Endodermal cell (in vitro differentiated cells): ENCODE data around the gene SCN11A. TPM values are rescaled to one million over a fixed set of nuclear protein-coding genes. Genes with fewer than 3 reads are reported as not detected.

Experiments used
- DNase-seq: peaks from one replicate; pipeline ENCODE4 v3.0.0-alpha.2; 2017
- H3K27ac ChIP-seq: 2 replicates; pipeline ENCODE4 v1.5.1; 2013; ENCODE audit warnings: mild to moderate bottlenecking, low read depth, low read length, moderate library complexity
- H3K27me3 ChIP-seq: 2 replicates; pipeline ENCODE4 v1.6.1; 2013; ENCODE audit warnings: mild to moderate bottlenecking, low read length, moderate library complexity; ENCODE audit not compliant: insufficient read depth, control insufficient read depth, poor library complexity, severe bottlenecking
- H3K36me3 ChIP-seq: 2 replicates; pipeline ENCODE4 v1.7.0; 2013; ENCODE audit warnings: mild to moderate bottlenecking, low read length, moderate library complexity; ENCODE audit not compliant: control insufficient read depth, insufficient read depth
- H3K4me1 ChIP-seq: one replicate; pipeline ENCODE4 v1.7.0; 2013; ENCODE audit warnings: low read length; ENCODE audit not compliant: control insufficient read depth, insufficient read depth
- H3K4me3 ChIP-seq: 2 replicates; pipeline ENCODE4 v1.5.1; 2013; ENCODE audit warnings: mild to moderate bottlenecking, low read length, moderate library complexity
- H3K9ac ChIP-seq: 2 replicates; pipeline ENCODE4 v1.6.1; 2013; ENCODE audit warnings: mild to moderate bottlenecking, low read length, moderate library complexity; ENCODE audit not compliant: poor library complexity, severe bottlenecking; ENCODE audit errors: extremely low read depth
- H3K9me3 ChIP-seq: 2 replicates; pipeline ENCODE4 v1.6.1; 2013; ENCODE audit warnings: mild to moderate bottlenecking, low read length, moderate library complexity; ENCODE audit not compliant: control insufficient read depth
- H3K27ac Mint-ChIP-seq: 2 replicates; pipeline ENCODE4 v1.8.0; 2020; ENCODE audit warnings: mixed read lengths
- H3K27me3 Mint-ChIP-seq: 2 replicates; pipeline ENCODE4 v1.8.0; 2021; ENCODE audit warnings: mild to moderate bottlenecking, mixed read lengths; ENCODE audit not compliant: insufficient read depth
- H3K36me3 Mint-ChIP-seq: 2 replicates; pipeline ENCODE4 v1.8.0; 2020; ENCODE audit warnings: low read depth, mixed read lengths
- H3K4me1 Mint-ChIP-seq: 2 replicates; pipeline ENCODE4 v1.8.0; 2020; ENCODE audit warnings: mixed read lengths
- H3K4me3 Mint-ChIP-seq: 2 replicates; pipeline ENCODE4 v1.8.0; 2020; ENCODE audit warnings: mild to moderate bottlenecking, moderate library complexity, mixed read lengths
- H3K9me3 Mint-ChIP-seq: 2 replicates; pipeline ENCODE4 v1.8.0; 2020; ENCODE audit warnings: mild to moderate bottlenecking, mixed read lengths
- CTCF ChIP-seq: fragments of 200-600 bp; sonication (generic); conservative IDR thresholded peaks from 2 replicates; pipeline ENCODE4 v1.5.0; 2021; ENCODE audit warnings: antibody characterized with exemption, mild to moderate bottlenecking
- WGBS, 2 experiments: methylation state at CpG; one replicate each; pipeline versions ENCODE4 v1.1.5 to v1.1.7; 2013; ENCODE audit warnings: missing lambda C conversion rate in 2 of 2, mixed read lengths in 1 of 2; ENCODE audit not compliant: insufficient coverage in 1 of 2, insufficient read length in 1 of 2; 5-methylcytosine and 5-hydroxymethylcytosine counted together
- total RNA-seq, 2 donors: library from RNA; stranded (reverse); fragmentation: NEBNext Ultra II Directional in 1 of 2; extraction: Animal tissue kit (Norgen Biotek cat#: 25700) in 1 of 2; gene quantifications; 2 replicates in 1 of 2; 3 replicates in 1 of 2; pipeline ENCODE4 v1.2.1, GENCODE V29; 2021

Gene SCN11A
- total RNA-seq, 2 donors from 2014 or later, result 0.40 to 0.81 TPM

GRCh38 chr3:39028546-39028945 is 23.2 kb downstream of the SCN11A start:
- no peaks in the 10 kb centered on the region for H3K27me3 ChIP-seq
- 83 to 100% methylated on average over 3 of the region's 3 CpGs for WGBS, 2 experiments
- Mint-ChIP-seq H3K9me3 (no peaks in the 10 kb centered on the region), H3K4me1 (no peaks in the 10 kb centered on the region), H3K27ac (no peak overlapping the region), H3K36me3 (no peaks in the 10 kb centered on the region), H3K4me3 (no peak overlapping the region), H3K27me3 (no peaks in the 10 kb centered on the region)
- H3K9ac ChIP-seq, result no peak overlapping the region
- TF ChIP-seq CTCF, result no peak
- no peak for DNase-seq
- no peaks in the 10 kb centered on the region for H3K36me3 ChIP-seq
- no peak overlapping the region for H3K27ac ChIP-seq
- H3K4me1 ChIP-seq, result no peaks in the 10 kb centered on the region
- no peak overlapping the region for H3K4me3 ChIP-seq
- H3K9me3 ChIP-seq, result no peaks in the 10 kb centered on the region

- no peaks in the 10 kb centered on the region for H3K4me1 ChIP-seq
- H3K36me3 Mint-ChIP-seq, result no peaks in the 10 kb centered on the region
- WGBS, 2 experiments, result 94 to 95% methylated on average over 3 to 6 of the region's 6 CpGs
- no peak overlapping the region for H3K4me3 ChIP-seq
- TF ChIP-seq CTCF, result no peak
- DNase-seq, result no peak
- no peak overlapping the region for H3K27ac ChIP-seq
- peaks cover 3% of the 10 kb centered on the region for H3K4me1 Mint-ChIP-seq
- peaks cover under 1% of the 10 kb centered on the region for H3K27me3 ChIP-seq
- H3K9me3 ChIP-seq, result no peaks in the 10 kb centered on the region
- H3K27me3 Mint-ChIP-seq, result no peaks in the 10 kb centered on the region
- H3K4me3 Mint-ChIP-seq, result no peak overlapping the region
- H3K9me3 Mint-ChIP-seq, result no peaks in the 10 kb centered on the region
- H3K9ac ChIP-seq, result no peak overlapping the region
- no peak overlapping the region for H3K27ac Mint-ChIP-seq
- no peaks in the 10 kb centered on the region for H3K36me3 ChIP-seq
These were observed 26.3 kb downstream of the SCN11A start for GRCh38 chr3:39025222-39025970.

GRCh38 chr3:39024497-39024896 is 27.2 kb downstream of the SCN11A start:
- Mint-ChIP-seq H3K36me3 (no peaks in the 10 kb centered on the region), H3K9me3 (no peaks in the 10 kb centered on the region), H3K27ac (no peak overlapping the region), H3K4me3 (no peak overlapping the region), H3K4me1 (peaks cover 3% of the 10 kb centered on the region), H3K27me3 (no peaks in the 10 kb centered on the region)
- Histone ChIP-seq H3K4me1 (no peaks in the 10 kb centered on the region), H3K9ac (no peak overlapping the region), H3K36me3 (no peaks in the 10 kb centered on the region), H3K27ac (no peak overlapping the region), H3K27me3 (peaks cover 7% of the 10 kb centered on the region), H3K9me3 (no peaks in the 10 kb centered on the region), H3K4me3 (no peak overlapping the region)
- DNase-seq, result no peak
- no peak for TF ChIP-seq CTCF
